Measurements from ENCODE around the gene OR3A1. TPM values are rescaled to one million over a fixed set of nuclear protein-coding genes. Genes with fewer than 3 reads are reported as not detected.
"Not testable (repeated sequence)": the region's sequence is repeated elsewhere in the genome, so short reads cannot be mapped to it uniquely, and the experiment has no call there.

OR3A1 gene
- total RNA-seq, 4 donors from 2014 or later: 0.38 TPM; not detected in 3

GRCh38 chr17:3282901-3283300, 15.3 kb downstream of the OR3A1 start:
- ATAC-seq (ENCODE audit: low FRiP score) (no peak), DNase-seq (ENCODE audit: low spot score) (no peak)
- no peak for TF ChIP-seq CTCF (IDR thresholded peaks at IDR 0.05)

GRCh38 chr17:3276126-3276525, 22.0 kb downstream of the OR3A1 start:
- ATAC-seq (ENCODE audit: low FRiP score): no peak
- TF ChIP-seq CTCF (IDR thresholded peaks at IDR 0.05): no peak
- no peak for DNase-seq (ENCODE audit: low spot score)

GRCh38 chr17:3271072-3271848, 26.9 kb downstream of the OR3A1 start:
- DNase-seq (ENCODE audit: low spot score) (no peak), ATAC-seq (ENCODE audit: low FRiP score) (no peak)
- TF ChIP-seq CTCF (IDR thresholded peaks at IDR 0.05): no peak

GRCh38 chr17:3260600-3260999, 37.6 kb downstream of the OR3A1 start:
- no peak for ATAC-seq (ENCODE audit: low FRiP score)

GRCh38 chr17:3260163-3260562, 38.0 kb downstream of the OR3A1 start:
- DNase-seq (ENCODE audit: low spot score): no peak
- TF ChIP-seq CTCF (IDR thresholded peaks at IDR 0.05): no peak
- ATAC-seq (ENCODE audit: low FRiP score): no peak

More at GRCh38 chr17:3260600-3260999, 37.6 kb downstream of the OR3A1 start:
- no peak for TF ChIP-seq CTCF (IDR thresholded peaks at IDR 0.05)
- no peak for DNase-seq (ENCODE audit: low spot score)

- TF ChIP-seq CTCF (IDR thresholded peaks at IDR 0.05): no peak
- DNase-seq (ENCODE audit: low spot score): no peak
- no peak for ATAC-seq (ENCODE audit: low FRiP score)
These were observed 41.6 kb downstream of the OR3A1 start for GRCh38 chr17:3256575-3256974.

GRCh38 chr17:3249013-3249412, 49.1 kb downstream of the OR3A1 start:
- DNase-seq (ENCODE audit: low spot score); ATAC-seq (ENCODE audit: low FRiP score): not testable (repeated sequence)

- not testable (repeated sequence) for DNase-seq (ENCODE audit: low spot score); ATAC-seq (ENCODE audit: low FRiP score)
These were observed 53.3 kb downstream of the OR3A1 start for GRCh38 chr17:3244841-3245240.

GRCh38 chr17:3241044-3241443, 57.1 kb downstream of the OR3A1 start:
- not testable (repeated sequence) for DNase-seq (ENCODE audit: low spot score); ATAC-seq (ENCODE audit: low FRiP score)
